ENCODE results near the gene TSEN54.

TSEN54 gene

DNA sequence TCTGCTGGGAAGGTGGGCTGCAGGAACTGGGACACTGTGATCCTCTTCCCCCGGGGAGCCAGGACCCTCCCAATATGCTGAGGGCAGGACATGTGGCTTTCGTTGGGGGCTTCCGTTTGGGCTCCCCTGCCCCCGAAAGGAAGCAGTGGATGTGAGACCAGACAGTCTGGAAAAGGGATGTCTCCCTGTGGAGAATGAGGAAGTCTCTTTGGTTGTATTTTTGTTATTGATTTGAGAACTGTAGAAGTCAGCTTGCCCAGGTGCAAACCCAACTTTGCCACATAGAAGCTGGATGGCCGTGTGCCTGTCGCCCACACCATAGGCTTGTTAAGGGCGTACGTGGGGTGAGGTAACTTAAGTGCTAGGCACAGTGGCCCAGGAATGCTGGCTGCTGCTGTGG is 27.9 kb downstream of the TSEN54 start:
- H3K27me3 ChIP-seq (replicated peaks) = peaks cover 2% of the 10 kb centered on the region
- no peak overlapping the region for H3K4me3 ChIP-seq (ENCODE audit: low read depth, low read length)
- TF ChIP-seq, protein P1, sequence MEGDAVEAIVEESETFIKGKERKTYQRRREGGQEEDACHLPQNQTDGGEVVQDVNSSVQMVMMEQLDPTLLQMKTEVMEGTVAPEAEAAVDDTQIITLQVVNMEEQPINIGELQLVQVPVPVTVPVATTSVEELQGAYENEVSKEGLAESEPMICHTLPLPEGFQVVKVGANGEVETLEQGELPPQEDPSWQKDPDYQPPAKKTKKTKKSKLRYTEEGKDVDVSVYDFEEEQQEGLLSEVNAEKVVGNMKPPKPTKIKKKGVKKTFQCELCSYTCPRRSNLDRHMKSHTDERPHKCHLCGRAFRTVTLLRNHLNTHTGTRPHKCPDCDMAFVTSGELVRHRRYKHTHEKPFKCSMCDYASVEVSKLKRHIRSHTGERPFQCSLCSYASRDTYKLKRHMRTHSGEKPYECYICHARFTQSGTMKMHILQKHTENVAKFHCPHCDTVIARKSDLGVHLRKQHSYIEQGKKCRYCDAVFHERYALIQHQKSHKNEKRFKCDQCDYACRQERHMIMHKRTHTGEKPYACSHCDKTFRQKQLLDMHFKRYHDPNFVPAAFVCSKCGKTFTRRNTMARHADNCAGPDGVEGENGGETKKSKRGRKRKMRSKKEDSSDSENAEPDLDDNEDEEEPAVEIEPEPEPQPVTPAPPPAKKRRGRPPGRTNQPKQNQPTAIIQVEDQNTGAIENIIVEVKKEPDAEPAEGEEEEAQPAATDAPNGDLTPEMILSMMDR (IDR thresholded peaks at IDR 0.05; ENCODE audit: low read depth, low read length, missing control alignments) = no peak
- in situ Hi-C loops (cut with HindIII; ENCODE audit: low pct_ligation_motif_present, low sequenced_read_pairs) = no loop called here
- no peak for DNase-seq
- no peak overlapping the region for H3K27ac ChIP-seq
- H3K36me3 ChIP-seq (replicated peaks) = no peaks in the 10 kb centered on the region

DNA sequence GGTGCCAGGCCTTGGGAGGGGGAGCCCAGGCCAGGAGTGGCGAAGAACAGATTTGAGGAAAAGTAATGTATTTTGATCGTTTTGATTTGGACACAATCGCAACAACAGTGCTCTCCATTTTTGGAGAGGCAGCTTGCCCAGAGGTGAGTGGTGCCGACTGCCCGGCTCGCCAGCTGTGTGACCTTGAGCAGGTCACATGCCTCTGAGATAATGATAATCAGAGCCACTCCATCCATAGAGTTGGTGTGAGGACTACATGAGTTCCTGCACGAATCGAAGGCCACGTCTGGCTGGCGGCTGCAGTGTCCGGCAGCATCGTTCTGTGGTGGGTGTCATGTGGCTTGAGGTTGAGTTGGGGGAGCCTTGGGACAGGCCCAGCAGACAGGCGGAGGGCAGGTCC is 29.9 kb downstream of the TSEN54 start:
- TF ChIP-seq, protein P1 (IDR thresholded peaks at IDR 0.05; ENCODE audit: low read depth, low read length, missing control alignments) = no peak
- Histone ChIP-seq H3K4me3 (ENCODE audit: low read depth, low read length) (no peak overlapping the region), H3K27ac (no peak overlapping the region), H3K36me3 (replicated peaks) (no peaks in the 10 kb centered on the region), H3K27me3 (replicated peaks) (peaks cover 2% of the 10 kb centered on the region)
- in situ Hi-C loops (cut with HindIII; ENCODE audit: low pct_ligation_motif_present, low sequenced_read_pairs) = no loop called here
- no peak for DNase-seq

DNA sequence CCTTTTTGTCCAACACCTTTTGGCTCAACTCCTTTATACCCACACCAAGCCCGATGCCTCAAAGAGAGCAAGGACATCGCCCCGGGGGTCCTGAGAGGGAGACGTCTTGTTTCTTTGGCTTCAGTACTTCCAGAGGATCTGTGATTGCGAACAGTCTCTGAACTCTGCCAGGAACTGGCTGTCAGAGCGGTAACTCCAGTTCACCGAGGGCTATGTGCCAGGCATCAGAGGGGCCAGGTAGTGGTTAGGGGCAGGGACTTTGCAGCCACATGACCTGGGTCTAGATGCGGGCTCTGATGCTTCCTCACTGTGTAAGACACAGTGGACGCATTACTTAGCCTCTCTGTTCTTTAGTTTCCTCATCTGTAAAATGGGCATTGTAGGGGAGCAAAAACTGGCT is 30.8 kb downstream of the TSEN54 start:
- in situ Hi-C loops (cut with HindIII; ENCODE audit: low pct_ligation_motif_present, low sequenced_read_pairs) = no loop called here
- no peak overlapping the region for H3K4me3 ChIP-seq (ENCODE audit: low read depth, low read length)
- TF ChIP-seq, protein P1 (IDR thresholded peaks at IDR 0.05; ENCODE audit: low read depth, low read length, missing control alignments) = no peak
- no peaks in the 10 kb centered on the region for H3K36me3 ChIP-seq (replicated peaks)
- no peak overlapping the region for H3K27ac ChIP-seq
- DNase-seq = no peak
- peaks cover 2% of the 10 kb centered on the region for H3K27me3 ChIP-seq (replicated peaks)

DNA sequence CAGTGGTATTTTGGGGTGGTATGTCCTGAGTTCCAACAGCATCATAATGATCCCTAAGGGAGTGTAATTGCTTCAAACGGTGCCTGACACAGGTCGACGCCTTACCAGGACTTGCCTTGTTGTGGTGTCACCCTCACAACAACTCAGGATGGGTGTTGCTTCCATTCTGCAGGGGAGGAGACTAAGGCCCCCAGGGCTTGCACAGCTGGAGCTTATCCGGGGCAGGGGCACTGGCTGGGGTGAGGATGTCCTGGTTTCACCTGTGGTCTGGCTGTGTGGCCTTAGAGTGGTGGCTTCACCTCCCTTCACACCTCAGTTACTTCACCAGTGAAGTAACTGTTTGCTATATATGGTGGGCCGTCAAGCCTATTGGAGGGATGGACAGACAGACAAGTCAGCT is 32.5 kb downstream of the TSEN54 start:
- peaks cover 2% of the 10 kb centered on the region for H3K27me3 ChIP-seq (replicated peaks)
- TF ChIP-seq, protein P1 (IDR thresholded peaks at IDR 0.05; ENCODE audit: low read depth, low read length, missing control alignments) = no peak

DNA sequence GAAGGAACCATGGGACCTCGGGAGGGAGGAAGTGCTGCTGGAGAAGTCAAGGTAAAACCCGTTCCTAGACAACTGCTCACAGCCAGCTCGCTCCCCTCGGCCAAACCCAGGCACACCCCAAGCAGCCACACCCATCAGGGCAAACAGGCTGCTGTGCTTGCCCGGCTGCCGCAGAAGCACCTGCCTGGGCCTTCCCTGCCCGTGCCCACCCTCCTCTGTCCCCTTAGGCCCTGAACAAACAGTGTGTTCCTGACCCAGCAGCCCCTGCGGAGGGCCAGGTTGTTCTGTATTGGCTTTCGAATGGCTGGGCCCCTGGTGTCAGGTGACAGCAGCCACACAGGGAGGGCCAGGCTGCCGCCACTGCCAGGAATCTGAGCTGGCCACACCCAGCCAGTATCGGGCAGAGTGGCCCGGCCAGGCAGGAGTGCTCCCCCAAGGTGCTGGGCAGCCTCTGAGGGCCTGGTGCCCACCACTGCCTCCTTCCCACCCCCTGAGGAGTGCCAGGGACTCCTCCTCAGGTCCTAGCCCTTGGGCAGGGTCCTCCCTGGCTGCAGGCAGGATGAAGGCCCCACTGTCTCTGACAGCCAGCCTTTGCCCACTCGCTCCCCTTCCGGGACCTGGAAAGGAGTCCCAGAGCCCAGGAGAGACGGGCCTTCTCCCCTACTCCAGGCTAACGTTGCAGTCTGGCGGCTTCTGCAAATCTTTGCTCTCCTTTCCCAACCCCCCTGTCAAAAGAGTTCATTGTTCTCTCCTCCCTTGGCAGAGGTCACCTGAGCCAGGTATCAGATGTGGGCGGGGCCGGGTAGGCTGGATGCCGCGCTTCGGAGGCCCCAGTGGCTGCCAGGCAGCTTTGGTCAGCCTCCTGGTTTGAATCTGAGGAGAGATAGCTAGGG is 33.2 kb downstream of the TSEN54 start:
- no peak overlapping the region for H3K4me3 ChIP-seq (ENCODE audit: low read depth, low read length)
- TF ChIP-seq, protein P1 (IDR thresholded peaks at IDR 0.05; ENCODE audit: low read depth, low read length, missing control alignments) = no peak
- no peaks in the 10 kb centered on the region for H3K36me3 ChIP-seq (replicated peaks)
- no peak overlapping the region for H3K27ac ChIP-seq
- no peak for DNase-seq
- peaks cover 2% of the 10 kb centered on the region for H3K27me3 ChIP-seq (replicated peaks)
- in situ Hi-C loops (cut with HindIII; ENCODE audit: low pct_ligation_motif_present, low sequenced_read_pairs) = no loop called here

More for the DNA sequence above, 32.5 kb downstream of the TSEN54 start:
- DNase-seq = no peak
- in situ Hi-C loops (cut with HindIII; ENCODE audit: low pct_ligation_motif_present, low sequenced_read_pairs) = no loop called here
- H3K4me3 ChIP-seq (ENCODE audit: low read depth, low read length) = no peak overlapping the region
- no peak overlapping the region for H3K27ac ChIP-seq
- no peaks in the 10 kb centered on the region for H3K36me3 ChIP-seq (replicated peaks)

DNA sequence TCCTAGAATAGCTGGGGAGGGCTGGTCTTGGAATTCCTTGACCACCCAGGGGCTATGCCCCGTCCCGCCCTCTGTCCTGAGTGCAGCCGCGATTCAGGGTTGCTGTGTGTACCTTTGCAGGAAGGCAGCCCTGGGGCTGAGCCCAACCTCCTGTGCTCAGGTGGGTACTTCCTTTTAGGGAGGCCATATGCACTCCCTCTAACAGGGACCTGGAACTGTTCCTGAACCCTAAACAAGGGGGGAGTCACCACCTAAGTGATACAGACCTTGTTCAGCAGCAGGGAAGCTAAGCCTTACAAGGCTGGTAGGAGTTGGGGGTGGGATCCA is 33.8 kb downstream of the TSEN54 start:
- TF ChIP-seq, protein P1 (IDR thresholded peaks at IDR 0.05; ENCODE audit: low read depth, low read length, missing control alignments) = no peak
- no peak overlapping the region for H3K4me3 ChIP-seq (ENCODE audit: low read depth, low read length)
- peaks cover 2% of the 10 kb centered on the region for H3K27me3 ChIP-seq (replicated peaks)
- H3K36me3 ChIP-seq (replicated peaks) = no peaks in the 10 kb centered on the region
- no peak overlapping the region for H3K27ac ChIP-seq
- in situ Hi-C loops (cut with HindIII; ENCODE audit: low pct_ligation_motif_present, low sequenced_read_pairs) = no loop called here
- no peak for DNase-seq
